UCSD-AML1 (cell line): ENCODE data around the gene RAG2.

Experiments used
- DNase-seq: peaks from one replicate; lab custom pipeline; 2025; ENCODE audit not compliant: unreplicated experiment; lab: John Stamatoyannopoulos, UW

The RAG2 gene

GRCh38 chr11:36598051-36598450, at the start of gene RAG2:
Gene RAG2 (minus strand): TSS chr11:36598236. CDS start chr11:36594168, 4,068 bp downstream.
- DNase-seq = no peak

DNA sequence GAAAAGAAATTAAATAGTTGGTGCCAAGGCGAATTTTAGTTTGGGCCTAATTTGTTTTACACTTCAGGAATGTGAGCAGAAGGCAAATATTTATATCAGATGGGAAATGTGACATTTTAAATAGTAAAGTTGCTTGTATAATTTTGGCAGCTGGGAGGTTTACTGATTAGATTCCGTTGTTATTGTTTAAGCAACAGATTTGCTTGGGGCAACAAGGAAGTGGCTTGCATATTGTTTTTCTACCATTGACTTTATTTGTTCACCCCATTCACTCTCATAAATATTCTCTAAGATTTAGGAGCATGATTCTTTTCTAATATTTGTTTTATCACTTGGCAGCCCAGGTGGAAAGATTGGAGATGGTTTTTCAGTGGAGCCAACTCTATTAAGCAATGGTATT, 40.5 kb upstream of the RAG2 start:
- DNase-seq = no peak

- DNase-seq = no peak
Measured at GRCh38 chr11:36635066-36635862, 37.2 kb upstream of the RAG2 start.

- no peak for DNase-seq
Measured at GRCh38 chr11:36631774-36632173, 33.7 kb upstream of the RAG2 start.

GRCh38 chr11:36628765-36629244, 30.8 kb upstream of the RAG2 start:
- DNase-seq = no peak

GRCh38 chr11:36628141-36628540, 30.1 kb upstream of the RAG2 start:
- no peak for DNase-seq

DNA sequence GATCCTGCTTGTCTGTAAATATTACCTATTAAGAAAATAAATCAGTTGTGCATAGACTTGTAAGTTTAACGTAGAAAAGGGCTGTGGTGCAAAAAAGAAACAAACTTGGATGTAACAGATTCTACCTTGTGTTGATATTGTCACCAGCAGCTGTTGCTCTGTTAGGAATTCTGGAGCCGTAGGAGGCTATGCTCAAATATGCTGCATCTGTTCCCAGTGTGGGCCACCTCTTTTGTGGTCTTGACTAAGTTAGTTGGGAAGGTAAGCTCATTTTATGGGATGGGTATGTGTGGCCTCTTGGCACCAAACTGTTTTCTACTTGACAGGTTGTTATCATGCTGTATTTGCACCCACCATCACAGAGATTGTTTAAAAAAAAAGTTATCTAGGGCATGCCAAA, 29.4 kb upstream of the RAG2 start:
- DNase-seq = no peak

DNA sequence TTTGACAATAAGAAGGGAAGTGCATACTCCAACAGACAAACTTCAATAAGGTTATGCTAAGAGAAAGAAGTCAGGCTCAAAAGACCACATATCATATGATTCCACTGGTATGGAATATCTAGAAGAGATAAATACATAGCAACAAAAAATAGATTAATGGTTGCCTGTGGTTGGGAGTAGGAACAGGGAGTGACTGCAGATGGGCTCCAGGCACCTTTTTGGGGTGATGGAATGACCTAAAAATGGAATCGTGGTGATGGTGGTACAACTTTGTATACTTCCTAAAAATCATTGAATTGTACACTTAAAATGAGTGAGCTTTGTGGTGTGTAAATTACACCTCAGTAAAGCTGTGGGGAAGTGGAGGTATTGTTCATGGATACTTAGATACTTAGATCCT, 29.0 kb upstream of the RAG2 start:
- DNase-seq = no peak

- DNase-seq = no peak
Measured at GRCh38 chr11:36623494-36623893, 25.5 kb upstream of the RAG2 start.

DNA sequence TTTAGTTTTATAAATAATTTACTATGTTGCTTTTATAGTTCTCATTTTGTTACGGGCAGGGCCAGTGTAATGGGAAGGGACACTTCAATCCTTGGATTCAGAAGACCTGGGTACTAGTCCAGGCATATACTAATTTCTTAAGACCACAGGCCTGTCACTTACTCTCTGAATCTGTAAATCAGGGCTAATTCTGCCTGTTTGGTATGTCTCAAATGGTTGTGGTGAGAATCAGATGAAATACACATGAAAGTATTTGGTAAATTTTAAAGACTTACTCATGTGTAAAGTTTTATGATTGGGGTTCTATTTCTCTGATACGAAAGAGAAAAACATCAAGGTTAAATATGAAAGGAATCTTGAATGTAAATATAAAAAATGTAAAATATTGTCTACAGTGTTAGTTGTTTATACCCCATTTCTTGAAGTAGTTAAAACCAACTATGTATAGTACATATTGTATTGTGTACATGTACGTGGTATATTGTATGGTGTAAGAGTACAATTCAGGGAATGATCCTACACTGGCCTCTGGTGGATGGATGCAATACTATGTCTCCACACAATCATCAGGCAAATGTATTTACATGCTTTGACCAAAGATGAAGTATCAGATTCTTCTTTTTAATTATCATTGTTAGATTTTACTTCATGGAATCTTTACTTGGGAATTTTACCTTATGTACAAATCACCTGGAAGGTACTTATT, 24.5 kb upstream of the RAG2 start:
- DNase-seq = no peak

GRCh38 chr11:36620246-36620645, 22.2 kb upstream of the RAG2 start:
- DNase-seq = no peak

- DNase-seq = no peak
Measured at GRCh38 chr11:36619502-36619901, 21.5 kb upstream of the RAG2 start.

DNA sequence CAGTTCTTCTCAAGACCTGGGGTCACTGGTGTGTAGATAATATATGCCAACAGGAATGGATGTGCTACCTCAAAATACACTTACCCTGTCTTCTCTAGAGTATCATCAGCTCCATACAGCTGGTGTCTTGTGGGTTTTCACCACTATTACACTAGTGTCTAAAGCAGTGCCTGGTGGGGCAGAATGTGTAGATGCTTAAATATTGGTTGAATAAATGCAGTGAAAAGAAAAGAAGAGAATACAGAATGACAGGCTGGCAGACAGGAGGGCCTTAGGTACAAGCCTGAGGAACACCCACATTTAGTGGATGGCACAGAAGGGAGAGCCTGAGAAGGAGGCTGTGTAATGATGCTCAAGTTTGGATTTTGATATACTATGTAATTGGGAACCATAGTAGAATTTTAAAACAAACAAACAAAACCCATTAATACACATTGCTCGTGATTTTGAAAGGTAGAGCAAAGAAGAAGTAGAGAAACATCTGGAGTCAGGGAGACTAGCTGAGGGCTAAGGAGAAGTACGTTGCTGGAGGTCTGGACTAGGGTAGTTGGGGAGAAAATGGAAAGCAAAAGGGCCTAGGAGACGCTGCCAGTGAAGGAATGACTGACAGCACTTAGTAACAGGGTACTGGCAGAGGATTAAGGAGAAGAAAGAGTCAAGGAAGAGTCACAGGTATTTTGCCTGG, 20.5 kb upstream of the RAG2 start:
- DNase-seq = no peak

GRCh38 chr11:36617543-36618362, 19.7 kb upstream of the RAG2 start:
- DNase-seq = no peak

DNA sequence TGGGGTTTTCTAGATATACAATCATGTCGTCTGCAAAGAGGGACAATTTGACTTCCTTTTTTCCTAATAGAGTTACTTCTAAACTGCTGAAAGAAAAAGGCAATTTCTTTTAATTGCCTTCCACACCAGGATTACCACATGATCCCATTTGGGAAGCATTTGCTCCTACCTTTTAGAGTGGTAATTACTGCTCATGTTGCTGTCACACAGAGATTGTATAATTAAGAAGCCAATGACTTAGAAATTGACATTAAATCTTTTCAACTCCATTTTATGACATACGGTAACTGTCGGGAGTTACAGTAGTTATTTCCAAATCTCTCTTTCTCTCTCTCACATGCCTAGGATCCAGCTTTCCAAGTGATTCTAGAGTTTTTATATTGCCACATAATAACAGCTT, 17.8 kb upstream of the RAG2 start:
- DNase-seq = no peak

DNA sequence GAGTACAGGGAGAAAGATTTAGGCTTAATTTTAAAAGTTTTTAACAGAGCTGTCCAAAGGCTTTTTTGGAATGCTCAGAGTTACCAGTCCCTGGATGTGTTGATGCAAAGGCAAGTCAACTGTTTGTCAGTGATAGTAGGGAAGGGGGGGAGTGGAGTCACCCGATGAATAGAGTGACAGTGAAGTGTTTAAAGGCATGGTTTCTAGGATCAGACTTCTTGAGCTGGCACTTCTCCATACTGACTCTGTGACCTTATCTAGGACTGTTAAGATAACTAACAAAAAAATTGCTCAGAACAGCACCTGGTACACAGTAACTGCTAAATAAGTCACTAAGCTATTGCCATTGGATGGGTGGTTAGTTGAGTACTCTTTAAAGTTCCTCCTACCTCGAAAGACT, 11.3 kb upstream of the RAG2 start:
- DNase-seq = no peak

DNA sequence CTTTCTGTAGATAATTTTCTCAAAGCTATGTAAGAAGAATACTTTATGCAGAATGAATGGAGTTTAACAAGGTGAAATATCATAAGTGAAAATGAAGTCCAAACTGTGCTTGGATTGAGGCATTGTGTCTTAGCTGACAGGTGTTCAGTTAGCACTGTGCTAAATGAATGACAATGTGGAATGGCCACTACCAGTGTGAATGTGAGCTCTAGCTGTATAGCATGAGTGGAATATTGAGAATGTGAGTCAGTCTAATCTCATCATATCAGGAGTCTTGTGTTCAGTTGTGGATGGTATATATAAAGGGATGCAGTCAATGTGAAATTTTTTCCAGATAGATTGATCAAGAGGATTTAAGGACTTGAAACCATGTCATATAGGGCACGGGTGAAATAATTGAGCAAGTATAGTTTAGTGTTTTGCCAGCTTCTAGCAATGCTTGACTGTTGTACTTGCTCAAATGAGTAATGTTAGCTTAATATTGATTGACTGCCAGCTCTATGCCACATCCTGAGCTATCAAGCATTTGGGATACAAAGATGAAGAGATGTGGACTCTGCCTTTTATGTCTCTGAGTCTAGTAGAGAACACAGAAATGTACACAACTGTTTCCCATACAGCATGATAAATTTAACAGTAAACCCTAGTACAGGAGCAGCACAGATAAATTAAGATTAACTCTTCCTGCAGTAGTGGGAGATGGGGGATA, 10.6 kb upstream of the RAG2 start:
- no peak for DNase-seq

DNA sequence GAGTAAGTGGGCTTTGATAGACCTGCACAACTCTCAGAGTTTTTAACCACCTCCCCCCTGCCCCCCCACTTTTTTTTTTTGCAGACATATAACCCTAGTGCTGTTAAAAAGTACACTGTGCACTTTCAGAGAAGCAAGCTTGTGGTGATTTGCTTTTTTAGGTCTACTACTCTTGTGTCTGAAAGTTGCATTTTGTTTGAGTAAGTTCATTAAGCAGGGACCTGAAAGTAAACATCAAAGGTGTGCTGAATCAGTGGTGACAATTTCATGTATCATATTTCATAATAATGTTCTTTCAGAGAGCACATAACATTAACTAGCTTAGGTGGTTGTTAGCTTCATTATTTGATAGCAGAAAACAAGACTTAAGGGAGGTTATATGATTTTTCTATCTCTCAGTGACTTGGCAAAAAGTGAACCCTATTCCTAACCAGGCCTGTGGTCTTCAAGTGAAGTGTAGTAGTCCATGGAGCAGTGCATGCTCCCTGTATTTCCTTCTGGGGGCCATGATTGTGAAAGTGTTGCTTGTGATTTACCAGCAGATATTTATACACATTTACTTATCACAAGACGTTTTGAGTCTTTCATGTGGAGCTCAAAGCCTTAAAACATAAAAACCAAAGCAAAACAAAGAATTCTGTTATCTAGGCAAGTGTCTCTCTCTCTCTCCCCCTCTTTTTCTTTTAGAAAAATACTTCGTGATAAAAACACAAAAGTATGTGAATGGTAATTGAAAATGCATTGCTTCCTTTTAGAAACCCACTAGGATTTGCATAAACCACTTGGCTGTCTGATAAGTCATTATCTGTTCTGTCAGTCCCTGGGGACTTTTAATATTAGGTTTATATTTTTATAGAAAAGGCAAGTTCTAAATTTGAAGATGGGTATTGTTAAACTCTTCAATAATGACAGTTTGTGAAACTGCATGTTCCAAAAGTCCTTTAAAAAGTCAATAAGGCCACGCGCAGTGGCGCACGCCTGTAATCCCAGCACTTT, 7.5 kb upstream of the RAG2 start:
- no peak for DNase-seq

DNA sequence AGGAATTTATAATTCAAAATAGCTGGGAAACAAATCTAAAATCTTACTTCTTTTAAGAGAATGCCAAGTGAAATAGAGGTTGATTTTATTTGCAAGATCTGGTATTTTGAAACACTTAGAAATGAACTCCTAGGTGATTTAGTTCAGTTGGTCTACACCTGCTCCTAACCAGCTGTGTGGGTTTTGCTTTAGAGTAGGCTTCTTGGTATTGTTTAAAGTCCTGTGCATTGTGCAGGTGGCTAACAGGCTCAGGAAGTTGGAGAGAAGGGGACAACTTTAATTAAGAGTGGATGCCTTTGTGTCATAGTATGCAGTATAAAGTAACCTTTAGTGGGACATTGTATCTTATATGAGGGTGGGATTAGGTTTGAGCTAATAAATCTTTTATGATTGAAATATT, 4.1 kb upstream of the RAG2 start:
- DNase-seq = no peak
